GM21619 (cell line): ENCODE data around the gene ARFGEF2.
"Not testable (repeated sequence)": the region's sequence is repeated elsewhere in the genome, so short reads cannot be mapped to it uniquely, and the experiment has no call there.

Experiments
- ATAC-seq: cut with Tn5 transposase; IDR thresholded peaks from one replicate; pipeline ENCODE4 v1.9.1; 2021; ENCODE audit not compliant: unreplicated experiment

ARFGEF2 gene

GRCh38 chr20:48984575-48985219 is 63.2 kb downstream of the ARFGEF2 start:
- ATAC-seq: no peak

- ATAC-seq: no peak
These were observed 65.4 kb downstream of the ARFGEF2 start for GRCh38 chr20:48986899-48987298.

- no peak for ATAC-seq
These were observed 69.0 kb downstream of the ARFGEF2 start for GRCh38 chr20:48990467-48990866.

GRCh38 chr20:48995589-48995988 is 74.1 kb downstream of the ARFGEF2 start:
- no peak for ATAC-seq

- ATAC-seq: no peak
These were observed 78.7 kb downstream of the ARFGEF2 start for GRCh38 chr20:48999890-49000870.

GRCh38 chr20:49001741-49002140 is 80.2 kb downstream of the ARFGEF2 start:
- ATAC-seq: no peak

GRCh38 chr20:49006446-49006980 is 85.0 kb downstream of the ARFGEF2 start:
- ATAC-seq: no peak

GRCh38 chr20:49009899-49010631 is 88.6 kb downstream of the ARFGEF2 start:
- ATAC-seq: no peak

GRCh38 chr20:49024220-49024619 is 102.7 kb downstream of the ARFGEF2 start:
- no peak for ATAC-seq

GRCh38 chr20:49028177-49028576 is 106.7 kb downstream of the ARFGEF2 start:
- not testable (repeated sequence) for ATAC-seq

- ATAC-seq: no peak
These were observed 107.2 kb downstream of the ARFGEF2 start for GRCh38 chr20:49028684-49029083.

GRCh38 chr20:49029203-49029602 is 107.7 kb downstream of the ARFGEF2 start:
- ATAC-seq: no peak

- ATAC-seq: no peak
These were observed 109.6 kb downstream of the ARFGEF2 start for GRCh38 chr20:49030954-49031619.

- no peak for ATAC-seq
These were observed 110.9 kb downstream of the ARFGEF2 start for GRCh38 chr20:49032455-49032854.

- ATAC-seq: no peak
These were observed 112.7 kb downstream of the ARFGEF2 start for GRCh38 chr20:49034070-49034732.

- no peak for ATAC-seq
These were observed 116.5 kb downstream of the ARFGEF2 start for GRCh38 chr20:49037962-49038387.

- ATAC-seq: no peak
These were observed 118.3 kb downstream of the ARFGEF2 start for GRCh38 chr20:49039854-49040253.

GRCh38 chr20:49043000-49043399 is 121.5 kb downstream of the ARFGEF2 start:
- no peak for ATAC-seq

- no peak for ATAC-seq
These were observed 124.1 kb downstream of the ARFGEF2 start for GRCh38 chr20:49045440-49046086.
